Bronchial epithelial cell (primary cell): ENCODE data around the gene CCDC12. TPM values are rescaled to one million over a fixed set of nuclear protein-coding genes. Genes with fewer than 3 reads are reported as not detected.

Source experiments
- DNase-seq: peaks from one replicate; pipeline ENCODE4 v3.0.0-alpha.2; 2010; ENCODE audit warnings: low read depth
- FAIRE-seq: peaks from 2 replicates; lab custom pipeline; 2011; peaks lifted over from hg19 to GRCh38; lab: Jason Lieb, UNC
- H3K27me3 ChIP-seq: 2 replicates; pipeline ENCODE4 v1.5.1; 2011; ENCODE audit warnings: low read length; ENCODE audit not compliant: control insufficient read depth, insufficient read depth
- H3K36me3 ChIP-seq: 2 replicates; pipeline ENCODE4 v1.5.1; 2011; ENCODE audit warnings: low read length; ENCODE audit not compliant: control insufficient read depth, insufficient read depth
- H3K4me3 ChIP-seq: 2 replicates; pipeline ENCODE4 v1.5.1; 2011; ENCODE audit warnings: mild to moderate bottlenecking, low read depth, low read length, control low read depth
- total RNA-seq: library from RNA; depleted of rRNA; stranded (reverse); fragments of >200 nt; gene quantifications from 2 replicates; pipeline ENCODE4 v1.2.1, GENCODE V29; 2014
- TF ChIP-seq, protein P1 (sequence below): IDR thresholded peaks from 2 replicates; pipeline ENCODE4 v1.5.1; 2011; ENCODE audit warnings: mild to moderate bottlenecking, moderate library complexity, low read length, control low read depth, inconsistent platforms; ENCODE audit not compliant: insufficient read depth, severe bottlenecking

CCDC12 gene
- total RNA-seq, result 39.2 and 41.9 TPM in 2 replicates

DNA sequence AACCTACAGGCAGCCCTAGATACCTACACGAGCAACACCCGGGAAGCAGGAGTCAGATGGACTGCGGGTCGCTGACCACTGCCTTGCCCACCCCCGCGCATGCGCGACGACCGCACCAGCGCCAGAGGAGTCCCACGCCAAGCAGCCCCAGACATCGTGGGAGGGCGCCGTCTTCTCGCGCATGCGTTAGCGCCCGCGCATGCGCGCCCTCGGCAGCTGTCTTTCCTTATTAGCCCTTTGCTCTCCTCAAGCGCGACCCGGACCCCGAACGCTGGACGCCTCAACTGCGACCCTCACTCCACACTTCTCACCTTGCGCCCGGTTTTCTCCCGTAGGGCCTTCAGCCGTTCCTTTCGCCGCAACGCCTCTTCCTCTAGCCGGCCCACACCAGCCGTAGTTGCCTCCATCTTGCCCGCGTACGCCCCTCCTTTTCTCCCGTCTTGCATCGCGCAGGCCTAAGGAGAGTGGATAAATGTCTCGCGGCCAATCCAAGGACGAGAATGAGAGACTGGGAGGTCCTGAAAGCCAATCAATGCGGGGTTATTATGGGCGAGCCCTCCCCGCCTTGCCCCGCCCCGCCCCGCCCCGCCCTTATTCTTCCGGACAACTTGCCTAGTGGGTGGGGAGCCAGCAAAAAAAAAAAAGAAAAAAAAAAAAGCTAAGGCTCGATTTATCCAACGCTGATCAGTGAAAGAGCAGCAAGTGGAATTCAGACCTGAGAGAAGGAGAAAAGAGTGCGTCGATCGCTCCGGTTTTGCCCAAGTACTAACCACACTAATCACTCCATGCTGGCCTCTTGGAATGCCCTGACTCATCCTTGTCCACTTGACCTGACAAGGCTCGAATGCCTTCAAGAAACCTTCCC lies at the start of gene CCDC12:
TSS of gene CCDC12 (minus strand) at position 420 of the 865 bp plus-strand sequence. CDS start at position 407, 13 bp downstream.
- Histone ChIP-seq H3K27me3 (no peaks in the 10 kb centered on the region), H3K4me3 (peak within 1 kb of the TSS; percentile 56), H3K36me3 (peaks cover 5% of the 10 kb centered on the region)
- TF ChIP-seq, protein P1, sequence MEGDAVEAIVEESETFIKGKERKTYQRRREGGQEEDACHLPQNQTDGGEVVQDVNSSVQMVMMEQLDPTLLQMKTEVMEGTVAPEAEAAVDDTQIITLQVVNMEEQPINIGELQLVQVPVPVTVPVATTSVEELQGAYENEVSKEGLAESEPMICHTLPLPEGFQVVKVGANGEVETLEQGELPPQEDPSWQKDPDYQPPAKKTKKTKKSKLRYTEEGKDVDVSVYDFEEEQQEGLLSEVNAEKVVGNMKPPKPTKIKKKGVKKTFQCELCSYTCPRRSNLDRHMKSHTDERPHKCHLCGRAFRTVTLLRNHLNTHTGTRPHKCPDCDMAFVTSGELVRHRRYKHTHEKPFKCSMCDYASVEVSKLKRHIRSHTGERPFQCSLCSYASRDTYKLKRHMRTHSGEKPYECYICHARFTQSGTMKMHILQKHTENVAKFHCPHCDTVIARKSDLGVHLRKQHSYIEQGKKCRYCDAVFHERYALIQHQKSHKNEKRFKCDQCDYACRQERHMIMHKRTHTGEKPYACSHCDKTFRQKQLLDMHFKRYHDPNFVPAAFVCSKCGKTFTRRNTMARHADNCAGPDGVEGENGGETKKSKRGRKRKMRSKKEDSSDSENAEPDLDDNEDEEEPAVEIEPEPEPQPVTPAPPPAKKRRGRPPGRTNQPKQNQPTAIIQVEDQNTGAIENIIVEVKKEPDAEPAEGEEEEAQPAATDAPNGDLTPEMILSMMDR, result no peak
- FAIRE-seq (no peak), DNase-seq (peak; percentile 98)

DNA sequence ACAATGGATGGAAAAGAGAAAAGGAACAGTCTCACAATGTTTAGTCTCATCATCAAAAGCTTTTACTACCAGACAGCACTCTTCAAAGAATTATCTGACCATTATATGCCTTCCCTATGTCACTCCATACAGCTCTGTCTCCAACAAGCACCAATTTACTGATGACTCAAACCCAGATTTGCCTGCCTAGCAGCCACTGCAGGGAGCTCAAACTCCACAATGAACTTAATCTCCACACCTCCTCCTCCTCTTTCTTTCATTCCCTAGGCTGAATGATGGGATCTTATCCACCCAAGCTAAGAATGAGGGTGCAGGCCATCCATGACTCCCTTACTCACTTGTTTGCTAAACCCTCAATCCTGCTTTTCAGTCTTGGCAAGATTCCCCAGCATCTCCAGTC lies 48.4 kb upstream of the CCDC12 start:
- Histone ChIP-seq H3K4me3 (no peak overlapping the region), H3K36me3 (peaks cover 1% of the 10 kb centered on the region), H3K27me3 (no peaks in the 10 kb centered on the region)
- DNase-seq (peak; percentile 35), FAIRE-seq (peak; percentile 75)
- TF ChIP-seq, protein P1, result no peak

DNA sequence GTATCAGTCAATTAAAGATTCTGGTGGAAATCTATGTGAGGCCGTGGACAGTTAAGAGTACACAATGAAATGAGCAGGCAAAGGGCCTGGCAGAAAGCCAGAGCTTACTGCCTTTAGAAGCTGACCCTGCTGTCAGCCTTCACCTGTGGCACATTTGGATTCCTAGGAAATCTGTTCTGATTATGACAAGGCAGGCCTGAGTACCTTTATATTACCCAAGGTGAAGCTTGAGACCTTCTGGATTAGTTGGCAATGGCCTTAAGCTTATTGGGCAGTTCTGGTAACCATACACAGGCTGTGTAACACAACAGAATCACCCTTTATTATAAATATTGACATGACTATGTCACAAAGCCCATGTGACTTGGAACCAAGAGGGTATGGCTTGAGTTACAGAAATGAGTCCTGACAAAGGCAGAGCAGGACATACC lies 46.1 kb upstream of the CCDC12 start:
- FAIRE-seq, result no peak
- TF ChIP-seq, protein P1, result no peak
- no peaks in the 10 kb centered on the region for H3K27me3 ChIP-seq
- no peak overlapping the region for H3K4me3 ChIP-seq
- H3K36me3 ChIP-seq, result peaks cover 3% of the 10 kb centered on the region
- no peak for DNase-seq

DNA sequence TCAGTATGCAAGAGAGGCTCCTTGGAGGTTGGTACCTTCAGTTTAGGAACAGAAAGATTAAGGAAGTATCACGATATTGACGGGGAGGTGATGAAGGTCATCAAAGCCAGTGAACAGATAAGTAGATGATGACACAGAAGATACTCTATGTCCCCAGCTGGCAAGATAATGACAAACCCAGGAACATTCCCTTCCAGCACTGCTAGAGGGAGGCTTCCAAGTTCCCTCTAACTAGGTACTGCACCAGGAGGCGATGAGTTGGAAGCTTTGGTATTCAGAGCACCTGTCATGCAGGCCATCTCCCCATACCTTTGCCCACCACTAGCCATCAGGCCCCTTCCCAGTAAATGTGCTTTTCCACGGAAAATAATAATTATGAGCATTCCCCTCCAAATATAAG lies 43.8 kb upstream of the CCDC12 start:
- FAIRE-seq (no peak), DNase-seq (no peak)
- no peak overlapping the region for H3K4me3 ChIP-seq
- peaks cover 3% of the 10 kb centered on the region for H3K36me3 ChIP-seq
- TF ChIP-seq, protein P1, result no peak
- H3K27me3 ChIP-seq, result no peaks in the 10 kb centered on the region

DNA sequence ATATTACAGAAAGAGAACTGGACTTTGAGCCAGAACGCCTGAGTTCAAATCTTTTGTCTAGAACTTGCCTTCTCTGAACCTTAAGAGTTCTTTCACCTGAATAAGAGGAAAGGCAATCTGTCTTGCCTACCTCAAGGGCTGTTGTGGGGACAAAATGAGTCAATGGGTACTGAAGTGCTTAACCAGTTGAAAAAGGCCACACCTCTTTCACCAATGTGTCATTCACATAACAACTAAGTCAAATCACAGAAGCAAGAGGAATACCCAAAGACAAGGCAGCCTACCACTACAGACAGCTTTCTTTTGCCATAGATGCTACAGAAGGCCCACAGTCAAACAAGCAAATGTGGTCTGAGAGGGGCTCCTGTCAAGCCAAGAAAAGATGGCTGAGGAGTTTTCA lies 42.7 kb upstream of the CCDC12 start:
- no peak overlapping the region for H3K4me3 ChIP-seq
- peaks cover 3% of the 10 kb centered on the region for H3K36me3 ChIP-seq
- FAIRE-seq (no peak), DNase-seq (peak; percentile 83)
- H3K27me3 ChIP-seq, result no peaks in the 10 kb centered on the region
- TF ChIP-seq, protein P1, result no peak
